Tongue (tissue), 2 donors: Measurements from ENCODE around the gene NELFE. TPM values are rescaled to one million over a fixed set of nuclear protein-coding genes. Genes with fewer than 3 reads are reported as not detected.
"Not testable (repeated sequence)": the region's sequence is repeated elsewhere in the genome, so short reads cannot be mapped to it uniquely, and the experiment has no call there.

Experiments
- DNase-seq: peaks from one replicate; pipeline ENCODE4 v3.0.0-alpha.2; 2015
- total RNA-seq: library from RNA; depleted of rRNA; stranded (reverse); fragments of >200 nt; gene quantifications from one replicate; pipeline ENCODE4 v1.2.3, GENCODE V29; 2014

Gene NELFE
- total RNA-seq, 1 donor from 2014 or later = 79.7 TPM

DNA sequence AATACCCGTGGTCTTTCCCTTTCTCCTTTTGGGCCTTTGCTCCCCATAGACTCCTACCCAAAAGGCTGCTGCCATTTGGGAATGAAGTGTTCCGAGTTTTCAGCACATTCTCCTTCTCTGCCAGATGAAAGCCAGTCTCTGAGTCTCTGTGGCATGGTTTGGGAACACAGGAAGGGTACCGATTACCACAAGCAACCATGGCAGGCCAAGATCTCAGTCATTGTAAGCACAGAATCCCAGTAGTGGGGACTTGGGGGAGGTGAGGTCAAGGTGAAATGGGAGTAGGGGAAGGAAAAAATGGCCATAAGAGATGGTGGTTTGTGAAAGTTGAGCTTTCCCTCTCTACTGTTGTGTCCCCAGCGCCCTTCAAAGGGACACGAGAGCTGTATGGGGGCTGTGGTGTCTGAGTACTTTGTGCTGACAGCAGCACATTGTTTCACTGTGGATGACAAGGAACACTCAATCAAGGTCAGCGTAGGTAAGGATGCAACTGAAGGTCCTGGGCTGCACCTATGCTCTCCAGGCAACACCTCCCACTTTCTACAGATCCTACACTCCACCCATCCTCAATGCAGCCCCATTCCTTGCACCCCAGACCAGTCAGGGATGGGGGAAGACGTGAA is 8.7 kb downstream of the NELFE start:
- DNase-seq = no peak

DNA sequence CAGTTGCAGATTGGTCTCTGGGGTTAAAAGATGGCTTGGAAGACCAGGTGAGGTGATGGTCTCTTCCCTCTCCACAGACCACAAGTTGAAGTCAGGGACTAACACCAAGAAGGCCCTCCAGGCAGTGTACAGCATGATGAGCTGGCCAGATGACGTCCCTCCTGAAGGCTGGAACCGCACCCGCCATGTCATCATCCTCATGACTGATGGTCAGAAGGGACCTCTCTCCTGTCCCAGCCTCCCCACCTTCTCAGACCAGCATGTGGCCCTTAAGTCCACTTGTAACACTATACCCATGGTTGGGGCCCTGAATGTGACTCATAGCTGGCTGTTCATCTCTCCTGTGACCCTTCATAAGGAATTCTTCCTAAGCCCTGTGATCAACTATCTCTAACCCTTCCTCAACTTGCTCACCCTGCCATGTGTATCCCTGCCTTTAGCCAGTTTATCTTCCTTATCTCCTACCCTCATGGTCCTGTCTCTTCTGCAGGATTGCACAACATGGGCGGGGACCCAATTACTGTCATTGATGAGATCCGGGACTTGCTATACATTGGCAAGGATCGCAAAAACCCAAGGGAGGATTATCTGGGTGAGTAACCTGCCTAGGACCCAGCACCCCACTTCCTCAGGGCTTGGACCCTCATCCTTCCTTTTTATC is 9.9 kb downstream of the NELFE start:
- DNase-seq = no peak

DNA sequence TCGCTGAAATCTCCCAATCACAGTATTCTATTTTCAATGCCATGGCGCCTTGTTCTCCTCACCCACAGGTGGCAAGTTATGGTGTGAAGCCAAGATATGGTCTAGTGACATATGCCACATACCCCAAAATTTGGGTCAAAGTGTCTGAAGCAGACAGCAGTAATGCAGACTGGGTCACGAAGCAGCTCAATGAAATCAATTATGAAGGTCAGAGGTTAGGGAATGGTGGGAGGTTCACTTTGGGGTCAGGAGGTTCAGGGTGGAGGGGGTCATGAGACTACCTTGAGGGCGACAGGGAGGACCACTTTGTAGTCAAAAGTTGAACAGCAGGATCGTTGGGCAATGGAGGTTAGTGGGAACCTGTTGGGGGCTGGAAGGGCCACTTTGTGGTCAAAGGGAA is 10.5 kb downstream of the NELFE start:
- no peak for DNase-seq

DNA sequence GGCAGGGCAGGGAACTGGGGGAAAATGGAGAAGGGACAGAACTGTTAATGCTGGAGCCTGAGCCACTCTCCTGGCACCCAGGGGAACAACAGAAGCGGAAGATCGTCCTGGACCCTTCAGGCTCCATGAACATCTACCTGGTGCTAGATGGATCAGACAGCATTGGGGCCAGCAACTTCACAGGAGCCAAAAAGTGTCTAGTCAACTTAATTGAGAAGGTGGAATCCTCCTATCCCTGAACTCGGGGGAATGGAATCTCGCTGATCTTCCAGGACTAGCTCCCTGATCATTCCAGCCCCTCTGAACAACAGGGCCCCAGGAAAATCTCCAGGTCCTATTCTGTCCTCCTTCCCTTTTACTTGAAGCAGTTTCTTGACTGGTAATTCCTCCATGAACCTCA is 10.9 kb downstream of the NELFE start:
- DNase-seq = no peak

DNA sequence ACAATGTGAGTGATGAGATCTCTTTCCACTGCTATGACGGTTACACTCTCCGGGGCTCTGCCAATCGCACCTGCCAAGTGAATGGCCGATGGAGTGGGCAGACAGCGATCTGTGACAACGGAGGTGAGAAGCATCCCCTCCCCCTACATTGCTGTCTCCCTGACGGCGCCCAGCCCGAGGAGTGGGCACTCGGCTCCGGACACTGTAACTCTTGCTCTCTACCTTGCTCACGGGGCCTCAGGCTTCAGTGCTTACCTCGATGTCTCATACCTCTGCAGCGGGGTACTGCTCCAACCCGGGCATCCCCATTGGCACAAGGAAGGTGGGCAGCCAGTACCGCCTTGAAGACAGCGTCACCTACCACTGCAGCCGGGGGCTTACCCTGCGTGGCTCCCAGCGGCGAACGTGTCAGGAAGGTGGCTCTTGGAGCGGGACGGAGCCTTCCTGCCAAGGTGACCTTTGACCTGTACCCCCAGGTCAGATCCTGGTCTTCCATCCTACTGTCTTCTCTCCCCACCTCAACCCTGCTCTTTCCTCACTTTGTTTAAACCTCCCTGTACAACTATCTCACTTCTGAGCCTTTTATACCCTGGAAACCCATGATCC is 11.6 kb downstream of the NELFE start:
- no peak for DNase-seq

DNA sequence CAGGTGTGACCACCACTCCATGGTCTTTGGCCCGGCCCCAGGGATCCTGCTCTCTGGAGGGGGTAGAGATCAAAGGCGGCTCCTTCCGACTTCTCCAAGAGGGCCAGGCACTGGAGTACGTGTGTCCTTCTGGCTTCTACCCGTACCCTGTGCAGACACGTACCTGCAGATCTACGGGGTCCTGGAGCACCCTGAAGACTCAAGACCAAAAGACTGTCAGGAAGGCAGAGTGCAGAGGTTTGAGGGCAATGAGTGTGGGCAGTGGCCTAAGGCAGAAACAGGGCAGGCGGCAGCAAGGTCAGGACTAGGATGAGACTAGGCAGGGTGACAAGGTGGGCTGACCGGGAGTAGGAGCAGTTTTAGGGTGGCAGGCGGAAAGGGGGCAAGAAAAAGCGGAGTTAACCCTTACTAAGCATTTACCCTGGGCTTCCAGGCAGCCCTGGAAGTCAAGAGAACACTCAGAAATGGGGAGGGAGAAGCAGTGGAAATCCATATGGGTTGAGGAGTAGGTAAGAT is 12.3 kb downstream of the NELFE start:
- no peak for DNase-seq

DNA sequence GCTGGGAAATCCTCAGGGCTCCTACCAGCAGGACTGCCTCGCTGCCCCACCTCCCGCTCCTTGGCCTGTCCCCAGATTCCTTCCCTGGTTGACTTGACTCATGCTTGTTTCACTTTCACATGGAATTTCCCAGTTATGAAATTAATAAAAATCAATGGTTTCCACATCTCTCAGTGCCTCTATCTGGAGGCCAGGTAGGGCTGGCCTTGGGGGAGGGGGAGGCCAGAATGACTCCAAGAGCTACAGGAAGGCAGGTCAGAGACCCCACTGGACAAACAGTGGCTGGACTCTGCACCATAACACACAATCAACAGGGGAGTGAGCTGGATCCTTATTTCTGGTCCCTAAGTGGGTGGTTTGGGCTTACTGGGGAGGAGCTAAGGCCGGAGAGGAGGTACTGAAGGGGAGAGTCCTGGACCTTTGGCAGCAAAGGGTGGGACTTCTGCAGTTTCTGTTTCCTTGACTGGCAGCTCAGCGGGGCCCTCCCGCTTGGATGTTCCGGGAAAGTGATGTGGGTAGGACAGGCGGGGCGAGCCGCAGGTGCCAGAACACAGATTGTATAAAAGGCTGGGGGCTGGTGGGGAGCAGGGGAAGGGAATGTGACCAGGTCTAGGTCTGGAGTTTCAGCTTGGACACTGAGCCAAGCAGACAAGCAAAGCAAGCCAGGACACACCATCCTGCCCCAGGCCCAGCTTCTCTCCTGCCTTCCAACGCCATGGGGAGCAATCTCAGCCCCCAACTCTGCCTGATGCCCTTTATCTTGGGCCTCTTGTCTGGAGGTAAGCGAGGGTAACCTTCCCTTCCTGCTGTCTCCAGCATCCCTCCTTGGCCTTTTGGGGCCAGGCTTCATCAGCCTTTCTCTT is 13.0 kb downstream of the NELFE start, which contains the start of gene CFB:
Gene CFB, plus strand, starts transcription at position 589 of the 863 bp plus-strand sequence. Its CDS starts 127 bp downstream, at position 716.
- peak; percentile 19 for DNase-seq

DNA sequence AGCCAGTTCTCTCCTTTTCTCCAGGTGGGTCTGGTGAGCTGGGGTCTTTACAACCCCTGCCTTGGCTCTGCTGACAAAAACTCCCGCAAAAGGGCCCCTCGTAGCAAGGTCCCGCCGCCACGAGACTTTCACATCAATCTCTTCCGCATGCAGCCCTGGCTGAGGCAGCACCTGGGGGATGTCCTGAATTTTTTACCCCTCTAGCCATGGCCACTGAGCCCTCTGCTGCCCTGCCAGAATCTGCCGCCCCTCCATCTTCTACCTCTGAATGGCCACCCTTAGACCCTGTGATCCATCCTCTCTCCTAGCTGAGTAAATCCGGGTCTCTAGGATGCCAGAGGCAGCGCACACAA is 13.6 kb downstream of the NELFE start:
- no peak for DNase-seq

DNA sequence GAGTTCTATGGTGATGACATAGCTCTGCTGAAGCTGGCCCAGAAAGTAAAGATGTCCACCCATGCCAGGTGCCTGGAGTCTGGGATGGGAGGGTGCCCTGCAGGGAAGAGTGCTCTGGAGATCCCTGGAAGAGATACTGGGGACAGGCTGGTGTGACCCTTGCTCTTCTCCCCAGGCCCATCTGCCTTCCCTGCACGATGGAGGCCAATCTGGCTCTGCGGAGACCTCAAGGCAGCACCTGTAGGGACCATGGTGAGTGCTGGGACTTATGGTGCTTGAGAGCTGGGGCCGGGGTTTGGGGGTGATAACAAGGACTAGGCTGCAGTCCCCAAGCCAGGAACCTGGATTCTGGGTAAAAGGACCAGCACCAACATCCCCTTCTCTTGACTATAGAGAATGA is 15.0 kb downstream of the NELFE start:
- no peak for DNase-seq

DNA sequence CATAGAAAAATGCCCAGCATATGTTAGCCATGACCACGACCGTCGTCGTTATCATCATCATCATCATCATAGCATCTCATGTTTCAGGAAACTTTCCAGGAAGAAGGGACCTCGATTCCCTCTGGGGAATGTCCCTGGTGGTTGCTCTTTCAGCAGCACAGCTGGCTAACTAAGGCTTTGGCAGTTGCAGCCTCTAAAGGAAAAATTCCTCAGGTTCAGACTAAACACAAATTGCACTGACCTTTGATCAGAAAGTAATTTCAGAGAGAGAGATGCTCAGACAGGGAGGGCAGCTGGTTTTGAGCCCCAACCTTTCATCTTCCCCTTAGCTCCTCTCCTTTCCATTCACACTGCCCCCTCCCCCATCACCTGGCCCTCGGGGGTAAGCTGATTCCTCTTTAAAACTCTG is 18.5 kb downstream of the NELFE start:
- DNase-seq = no peak

DNA sequence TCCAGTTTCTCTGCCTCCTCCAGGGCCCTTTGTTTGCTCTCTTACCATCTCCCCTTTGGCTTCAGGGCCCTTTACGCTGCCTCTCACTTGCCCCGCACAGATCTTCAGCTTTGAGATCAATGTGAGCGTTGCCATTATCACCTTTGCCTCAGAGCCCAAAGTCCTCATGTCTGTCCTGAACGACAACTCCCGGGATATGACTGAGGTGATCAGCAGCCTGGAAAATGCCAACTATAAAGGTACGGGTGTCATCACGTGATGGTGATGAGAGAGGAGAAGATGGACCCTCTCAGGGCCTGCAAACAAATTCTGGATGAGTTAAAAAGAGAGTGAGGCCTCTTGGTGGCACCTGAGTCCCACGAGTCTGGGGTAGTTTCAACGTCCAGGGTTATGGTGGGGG is 22.9 kb downstream of the NELFE start:
- DNase-seq = no peak

DNA sequence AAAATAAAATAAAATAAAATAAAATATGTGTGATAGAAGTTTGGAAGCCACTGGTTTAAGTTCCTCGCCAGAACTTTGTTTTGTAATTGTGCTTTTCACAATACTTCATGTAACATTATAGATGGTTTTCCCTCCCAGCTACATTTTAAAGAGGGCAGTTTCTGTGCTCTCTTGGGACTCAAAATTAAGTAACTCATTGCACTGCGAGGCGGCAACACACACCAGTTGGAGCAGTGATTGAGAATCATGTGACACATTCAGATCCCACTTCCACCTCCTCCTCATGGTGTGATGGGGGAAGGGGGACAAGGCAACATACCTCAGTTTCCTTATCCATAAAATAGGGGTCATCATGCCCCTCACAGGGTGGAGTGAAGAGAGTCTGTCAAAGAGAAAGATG is 23.8 kb downstream of the NELFE start:
- no peak for DNase-seq

DNA sequence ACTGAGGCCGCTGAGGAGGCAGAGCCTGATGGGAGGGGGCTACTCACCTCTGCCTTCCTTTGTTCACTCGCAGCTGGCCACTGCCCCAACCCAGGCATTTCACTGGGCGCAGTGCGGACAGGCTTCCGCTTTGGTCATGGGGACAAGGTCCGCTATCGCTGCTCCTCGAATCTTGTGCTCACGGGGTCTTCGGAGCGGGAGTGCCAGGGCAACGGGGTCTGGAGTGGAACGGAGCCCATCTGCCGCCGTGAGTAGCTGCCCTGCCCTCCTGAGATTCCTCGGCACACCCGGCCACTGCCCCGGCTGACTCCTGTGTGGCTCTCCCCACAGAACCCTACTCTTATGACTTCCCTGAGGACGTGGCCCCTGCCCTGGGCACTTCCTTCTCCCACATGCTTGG is 25.2 kb downstream of the NELFE start:
- no peak for DNase-seq

DNA sequence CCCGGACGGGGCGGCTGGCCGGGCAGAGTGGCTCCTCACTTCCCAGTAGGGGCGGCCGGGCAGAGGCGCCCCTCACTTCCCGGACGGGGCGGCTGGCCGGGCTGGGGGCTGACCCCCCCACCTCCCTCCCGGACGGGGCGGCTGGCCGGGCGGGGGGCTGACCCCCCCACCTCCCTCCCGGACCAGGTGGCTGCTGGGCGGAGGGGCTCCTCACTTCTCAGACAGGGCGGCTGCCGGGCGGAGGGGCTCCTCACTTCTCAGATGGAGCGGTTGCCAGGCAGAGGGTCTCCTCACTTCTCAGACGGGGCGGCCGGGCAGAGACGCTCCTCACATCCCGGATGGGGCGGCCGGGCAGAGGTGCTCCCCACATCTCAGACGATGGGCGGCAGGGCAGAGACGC is 26.6 kb downstream of the NELFE start:
- DNase-seq = not testable (repeated sequence)

DNA sequence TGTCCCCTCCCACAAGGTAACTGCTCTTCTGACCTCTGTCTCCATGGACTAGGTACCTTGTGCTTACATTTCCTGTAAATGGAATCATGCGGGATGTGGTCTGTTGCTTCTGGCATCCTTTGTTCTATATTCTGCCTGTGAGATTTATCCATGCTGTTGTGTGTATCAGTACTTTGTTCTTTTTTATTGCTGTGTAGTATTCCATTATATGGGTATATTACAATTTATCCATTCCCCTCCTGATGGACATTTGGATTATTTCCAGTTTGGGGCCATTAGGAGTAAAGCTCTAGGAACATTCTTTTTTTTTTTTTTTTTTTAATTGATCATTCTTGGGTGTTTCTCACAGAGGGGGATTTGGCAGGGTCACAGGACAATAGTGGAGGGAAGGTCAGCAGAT is 27.8 kb downstream of the NELFE start:
- DNase-seq = no peak

DNA sequence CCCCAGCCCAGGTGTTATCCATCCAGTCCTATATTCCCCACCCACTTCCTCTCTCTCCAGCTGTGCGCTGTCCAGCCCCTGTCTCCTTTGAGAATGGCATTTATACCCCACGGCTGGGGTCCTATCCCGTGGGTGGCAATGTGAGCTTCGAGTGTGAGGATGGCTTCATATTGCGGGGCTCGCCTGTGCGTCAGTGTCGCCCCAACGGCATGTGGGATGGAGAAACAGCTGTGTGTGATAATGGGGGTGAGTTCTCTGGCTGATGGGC is 30.2 kb downstream of the NELFE start:
- no peak for DNase-seq

DNA sequence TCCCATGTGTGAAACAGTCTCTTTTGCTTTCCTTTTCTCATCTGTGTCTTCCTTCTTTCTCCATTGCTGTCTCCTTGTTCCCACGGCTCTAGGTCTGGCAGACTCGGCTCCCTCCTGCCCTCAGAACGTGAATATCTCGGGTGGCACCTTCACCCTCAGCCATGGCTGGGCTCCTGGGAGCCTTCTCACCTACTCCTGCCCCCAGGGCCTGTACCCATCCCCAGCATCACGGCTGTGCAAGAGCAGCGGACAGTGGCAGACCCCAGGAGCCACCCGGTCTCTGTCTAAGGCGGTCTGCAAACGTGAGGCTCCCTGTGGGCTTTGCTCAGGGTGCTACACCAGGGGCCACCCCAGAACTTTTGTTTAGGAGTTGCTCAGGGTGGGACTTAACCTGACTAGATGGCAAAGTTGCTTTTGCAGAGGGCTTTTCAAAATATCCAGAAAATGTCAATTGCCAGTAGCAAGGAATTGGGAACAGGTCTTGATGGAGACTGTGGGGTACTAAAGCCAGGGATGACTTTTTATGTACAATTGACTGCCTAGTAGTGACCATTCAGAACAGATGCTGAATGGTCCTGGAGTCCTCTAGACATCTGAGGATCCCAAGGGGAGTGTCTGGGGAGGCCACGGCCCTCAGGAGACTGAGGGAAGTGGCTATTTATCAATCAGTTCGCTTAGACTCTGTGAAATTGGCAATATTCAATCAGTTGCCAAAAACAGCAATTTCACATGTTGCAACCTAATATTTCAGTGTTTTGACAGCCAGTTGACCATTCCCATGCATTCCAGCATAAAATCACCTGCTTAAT is 30.7 kb downstream of the NELFE start:
- no peak for DNase-seq

DNA sequence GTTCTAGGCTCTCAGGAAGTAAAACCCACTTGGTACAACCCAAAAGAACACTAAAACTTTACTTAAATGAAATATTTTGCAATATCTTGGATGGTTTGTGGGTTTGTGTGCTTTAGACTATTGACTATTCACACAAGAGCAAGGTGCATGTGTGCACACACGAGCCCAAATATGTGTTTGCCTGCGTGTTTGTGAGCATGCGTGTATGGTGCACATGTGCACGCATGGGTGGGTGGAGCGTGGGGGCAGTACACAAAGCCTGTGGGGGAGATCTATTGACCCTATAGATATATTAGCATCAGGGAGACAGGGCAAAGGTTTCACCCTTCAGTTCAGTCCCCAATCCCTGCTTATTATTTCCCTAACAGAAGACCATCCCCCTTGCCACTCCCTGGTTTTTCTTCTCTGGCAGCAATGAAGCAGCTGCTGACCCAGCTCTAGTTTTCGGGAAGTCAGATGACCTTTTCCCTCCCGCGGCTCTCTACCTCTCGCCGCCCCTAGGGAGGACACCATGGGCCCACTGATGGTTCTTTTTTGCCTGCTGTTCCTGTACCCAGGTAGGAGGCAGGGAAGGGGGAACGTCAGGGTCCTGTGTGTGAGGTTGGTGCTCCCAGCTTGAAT is 31.4 kb downstream of the NELFE start, which contains the start of gene C2:
Gene C2, plus strand, starts transcription at position 476 of the 621 bp plus-strand sequence. Its CDS starts 36 bp downstream, at position 512.
- no peak for DNase-seq

DNA sequence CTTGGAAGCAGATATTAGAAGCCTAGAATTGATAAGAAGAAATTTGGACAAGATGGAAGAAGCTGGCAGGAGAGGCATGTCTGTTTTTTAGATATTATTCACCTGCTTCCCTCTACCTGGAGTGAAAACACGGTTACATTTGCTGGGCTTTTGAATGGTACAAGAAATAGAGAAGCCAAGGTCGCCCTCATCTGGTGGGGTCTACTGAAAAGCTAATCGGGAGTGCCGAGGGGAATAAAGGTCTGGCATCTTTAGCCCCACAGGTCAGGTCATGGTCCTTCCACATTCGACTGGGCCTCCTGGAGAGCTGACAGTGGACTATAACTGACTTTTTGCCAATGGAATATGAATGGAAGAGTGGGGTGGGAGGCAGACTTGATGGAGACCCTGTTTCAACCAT is 35.8 kb downstream of the NELFE start:
- DNase-seq = no peak

DNA sequence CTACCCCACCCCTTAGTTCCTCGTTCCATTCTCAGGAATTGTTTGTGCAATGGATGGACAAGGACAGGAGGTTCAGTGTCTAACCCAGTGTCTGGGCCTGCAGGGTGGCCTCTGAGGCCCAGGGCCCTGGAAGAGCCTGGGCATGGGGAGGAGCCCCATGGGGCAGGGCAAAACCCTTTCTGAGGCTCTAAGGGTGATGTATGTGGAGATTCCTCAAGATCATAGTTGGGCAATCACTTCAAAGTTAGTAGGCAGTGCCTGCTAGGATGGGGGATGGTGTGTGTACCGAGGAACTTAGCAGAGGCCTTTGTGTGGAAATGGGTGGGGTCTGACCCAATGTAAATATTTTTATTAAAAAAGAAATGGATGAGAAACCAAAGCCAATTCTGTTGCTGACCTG is 38.0 kb downstream of the NELFE start:
- no peak for DNase-seq

DNA sequence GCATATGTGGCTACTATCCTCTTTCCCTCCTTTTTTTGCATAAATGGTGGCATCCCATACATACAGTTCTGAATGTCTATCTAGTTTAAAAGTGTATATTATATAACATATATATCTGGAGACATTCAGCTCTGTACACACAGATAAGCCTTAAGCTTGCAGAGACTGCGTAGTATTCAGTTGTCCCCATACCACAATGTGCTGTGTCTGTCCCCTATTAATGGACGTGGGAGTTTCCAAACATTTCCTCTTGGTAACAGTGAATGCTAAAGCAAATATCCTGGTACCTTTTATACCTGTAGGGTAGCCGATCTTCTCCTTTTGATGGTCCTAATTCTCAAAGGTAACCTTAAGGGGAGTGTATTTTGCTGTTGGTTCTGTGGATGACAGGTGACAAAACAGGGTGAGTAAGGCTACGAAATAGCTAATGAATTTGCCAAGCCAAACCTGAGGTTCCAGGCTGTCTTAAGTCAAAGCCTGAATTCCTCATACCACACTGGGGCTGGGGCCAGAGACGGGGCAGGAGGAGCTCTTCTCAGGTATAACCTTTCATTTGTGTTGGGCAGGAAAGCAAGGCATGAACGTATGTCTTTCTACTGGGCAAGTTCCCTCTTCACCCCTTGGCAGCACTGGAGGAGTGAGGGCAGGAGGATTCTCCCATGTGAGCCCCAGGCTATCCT is 39.0 kb downstream of the NELFE start:
- DNase-seq = no peak
